Glutamatergic neuron (in vitro differentiated cells): ENCODE measurements around the gene SLC1A6. TPM values are rescaled to one million over a fixed set of nuclear protein-coding genes. Genes with fewer than 3 reads are reported as not detected.

Source experiments
- DNase-seq: peaks from one replicate; pipeline ENCODE4 v3.0.0; 2022
- H3K27ac Mint-ChIP-seq: one replicate; pipeline ENCODE4 v1.8.0; 2020; ENCODE audit warnings: mild to moderate bottlenecking, mixed read lengths, inconsistent platforms; ENCODE audit not compliant: unreplicated experiment
- H3K27me3 Mint-ChIP-seq: one replicate; pipeline ENCODE4 v1.8.0; 2020; ENCODE audit warnings: mild to moderate bottlenecking, moderate library complexity, mixed read lengths, inconsistent platforms; ENCODE audit not compliant: unreplicated experiment
- H3K36me3 Mint-ChIP-seq: one replicate; pipeline ENCODE4 v1.8.0; 2020; ENCODE audit warnings: mild to moderate bottlenecking, mixed read lengths, inconsistent platforms; ENCODE audit not compliant: unreplicated experiment
- H3K4me1 Mint-ChIP-seq: one replicate; pipeline ENCODE4 v1.8.0; 2020; ENCODE audit warnings: mild to moderate bottlenecking, low read depth, mixed read lengths, inconsistent platforms; ENCODE audit not compliant: unreplicated experiment
- H3K4me3 Mint-ChIP-seq: one replicate; pipeline ENCODE4 v1.8.0; 2020; ENCODE audit warnings: mild to moderate bottlenecking, mixed read lengths, inconsistent platforms; ENCODE audit not compliant: unreplicated experiment
- H3K9me3 Mint-ChIP-seq: one replicate; pipeline ENCODE4 v1.8.0; 2020; ENCODE audit warnings: mild to moderate bottlenecking, moderate library complexity, mixed read lengths, inconsistent platforms; ENCODE audit not compliant: unreplicated experiment
- total RNA-seq: library from RNA; stranded (reverse); fragmentation: NEBNext Ultra II Directional; extraction: Animal tissue kit (Norgen Biotek cat#: 25700); gene quantifications from one replicate; pipeline ENCODE4 v1.2.1, GENCODE V29; 2021; ENCODE audit not compliant: unreplicated experiment
- TF ChIP-seq, protein P1 (sequence below): fragments of 200-600 bp; sonication (generic); IDR thresholded peaks from one replicate; pipeline ENCODE4 v1.5.0; 2021; ENCODE audit not compliant: partially characterized antibody, unreplicated experiment

SLC1A6 gene
- total RNA-seq, 1 donor from 2014 or later = 22.8 TPM

DNA sequence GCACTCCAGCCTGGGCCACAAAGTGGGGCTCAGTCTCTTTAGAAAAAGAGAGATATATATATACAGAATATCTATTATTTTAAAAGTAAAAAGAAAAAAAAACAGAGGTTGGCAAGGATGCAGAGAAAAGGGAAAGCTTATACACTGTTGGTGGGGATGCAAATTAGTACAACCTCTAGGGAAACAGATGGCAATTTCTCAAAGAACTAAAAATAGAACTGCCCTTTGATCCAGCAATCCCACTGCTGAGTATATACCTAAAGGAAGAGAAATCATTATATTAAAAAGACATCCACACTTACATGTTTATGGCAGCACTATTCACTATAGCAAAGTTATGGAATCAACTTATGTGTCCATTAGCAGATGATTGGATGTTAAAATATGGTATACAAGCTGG lies 28.6 kb upstream of the SLC1A6 start:
- Mint-ChIP-seq H3K4me3 (no peak overlapping the region), H3K4me1 (no peaks in the 10 kb centered on the region), H3K27me3 (peaks cover 9% of the 10 kb centered on the region), H3K36me3 (no peaks in the 10 kb centered on the region), H3K27ac (no peak overlapping the region), H3K9me3 (no peaks in the 10 kb centered on the region)
- TF ChIP-seq, protein P1, sequence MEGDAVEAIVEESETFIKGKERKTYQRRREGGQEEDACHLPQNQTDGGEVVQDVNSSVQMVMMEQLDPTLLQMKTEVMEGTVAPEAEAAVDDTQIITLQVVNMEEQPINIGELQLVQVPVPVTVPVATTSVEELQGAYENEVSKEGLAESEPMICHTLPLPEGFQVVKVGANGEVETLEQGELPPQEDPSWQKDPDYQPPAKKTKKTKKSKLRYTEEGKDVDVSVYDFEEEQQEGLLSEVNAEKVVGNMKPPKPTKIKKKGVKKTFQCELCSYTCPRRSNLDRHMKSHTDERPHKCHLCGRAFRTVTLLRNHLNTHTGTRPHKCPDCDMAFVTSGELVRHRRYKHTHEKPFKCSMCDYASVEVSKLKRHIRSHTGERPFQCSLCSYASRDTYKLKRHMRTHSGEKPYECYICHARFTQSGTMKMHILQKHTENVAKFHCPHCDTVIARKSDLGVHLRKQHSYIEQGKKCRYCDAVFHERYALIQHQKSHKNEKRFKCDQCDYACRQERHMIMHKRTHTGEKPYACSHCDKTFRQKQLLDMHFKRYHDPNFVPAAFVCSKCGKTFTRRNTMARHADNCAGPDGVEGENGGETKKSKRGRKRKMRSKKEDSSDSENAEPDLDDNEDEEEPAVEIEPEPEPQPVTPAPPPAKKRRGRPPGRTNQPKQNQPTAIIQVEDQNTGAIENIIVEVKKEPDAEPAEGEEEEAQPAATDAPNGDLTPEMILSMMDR = no peak
- no peak for DNase-seq

DNA sequence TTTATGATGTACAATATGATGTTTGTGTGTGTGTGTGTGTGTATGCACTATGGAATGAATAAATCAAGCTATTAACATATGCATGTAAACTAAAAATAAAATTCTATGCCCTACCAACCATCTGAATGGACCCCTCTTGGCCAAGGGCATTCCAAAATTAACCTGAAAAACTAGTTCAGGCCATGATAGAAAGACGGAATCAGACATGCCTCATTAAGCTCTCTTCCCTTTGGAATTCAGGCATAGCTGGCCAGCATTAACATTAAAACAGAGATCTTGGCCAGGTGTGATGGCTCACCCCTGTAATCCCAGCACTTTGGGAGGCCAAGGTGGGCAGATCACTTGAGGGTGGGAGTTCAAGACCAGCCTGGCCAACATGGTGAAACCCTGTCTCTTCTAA lies 18.3 kb upstream of the SLC1A6 start:
- H3K4me3 Mint-ChIP-seq = no peak overlapping the region
- peaks cover 4% of the 10 kb centered on the region for H3K9me3 Mint-ChIP-seq
- H3K27ac Mint-ChIP-seq = no peak overlapping the region
- no peak for DNase-seq
- H3K27me3 Mint-ChIP-seq = peaks cover 2% of the 10 kb centered on the region
- TF ChIP-seq, protein P1 = no peak
- H3K4me1 Mint-ChIP-seq = no peaks in the 10 kb centered on the region
- H3K36me3 Mint-ChIP-seq = no peaks in the 10 kb centered on the region

DNA sequence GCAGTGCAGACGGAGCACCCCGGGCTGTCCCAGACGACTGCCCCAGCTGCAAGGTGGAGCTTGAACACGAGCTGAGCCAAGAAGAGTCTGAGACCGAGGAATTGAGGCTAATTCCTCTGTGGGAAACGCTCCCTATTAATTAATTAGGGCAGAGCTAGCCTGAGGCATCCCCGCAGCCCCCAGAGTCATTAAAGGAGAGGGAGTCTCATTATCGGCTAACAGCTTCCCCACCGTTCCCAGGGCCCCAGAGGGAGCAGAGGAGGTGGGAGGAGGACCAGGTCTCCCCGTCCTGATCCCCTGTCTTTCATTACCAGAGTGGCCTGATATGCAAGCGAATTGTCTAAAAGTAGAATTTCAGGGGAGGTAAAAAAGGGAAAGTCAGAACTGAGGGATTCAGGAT lies 13.1 kb upstream of the SLC1A6 start:
- DNase-seq = peak; percentile 42
- TF ChIP-seq, protein P1 = no peak
- Mint-ChIP-seq H3K9me3 (peaks cover 4% of the 10 kb centered on the region), H3K4me3 (no peak overlapping the region), H3K27me3 (peaks cover 2% of the 10 kb centered on the region), H3K27ac (no peak overlapping the region), H3K4me1 (peaks cover 2% of the 10 kb centered on the region), H3K36me3 (no peaks in the 10 kb centered on the region)

DNA sequence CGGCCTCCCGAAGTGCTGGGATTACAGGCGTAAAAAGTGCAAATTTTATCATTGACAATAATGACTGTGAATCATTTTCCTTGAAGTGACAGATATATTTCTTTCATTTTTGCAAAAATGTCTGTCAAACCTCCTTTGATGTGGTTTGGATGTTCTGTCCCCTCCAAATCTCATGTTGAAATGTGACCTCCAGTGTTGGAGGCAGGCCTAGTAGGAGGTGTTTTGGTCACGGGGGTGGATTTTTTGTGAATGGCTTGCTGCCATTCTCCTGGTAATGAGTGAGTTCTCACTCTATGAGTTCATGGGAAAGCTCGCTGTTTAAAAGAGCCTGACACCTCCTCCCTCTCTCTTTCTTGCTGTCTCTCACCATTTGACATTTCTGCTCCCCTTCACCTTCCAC lies 5.5 kb upstream of the SLC1A6 start:
- H3K36me3 Mint-ChIP-seq = no peaks in the 10 kb centered on the region
- no peak overlapping the region for H3K27ac Mint-ChIP-seq
- peaks cover 4% of the 10 kb centered on the region for H3K9me3 Mint-ChIP-seq
- no peak for DNase-seq
- no peak overlapping the region for H3K4me3 Mint-ChIP-seq
- TF ChIP-seq, protein P1 = no peak
- H3K4me1 Mint-ChIP-seq = no peaks in the 10 kb centered on the region
- peaks cover 6% of the 10 kb centered on the region for H3K27me3 Mint-ChIP-seq

DNA sequence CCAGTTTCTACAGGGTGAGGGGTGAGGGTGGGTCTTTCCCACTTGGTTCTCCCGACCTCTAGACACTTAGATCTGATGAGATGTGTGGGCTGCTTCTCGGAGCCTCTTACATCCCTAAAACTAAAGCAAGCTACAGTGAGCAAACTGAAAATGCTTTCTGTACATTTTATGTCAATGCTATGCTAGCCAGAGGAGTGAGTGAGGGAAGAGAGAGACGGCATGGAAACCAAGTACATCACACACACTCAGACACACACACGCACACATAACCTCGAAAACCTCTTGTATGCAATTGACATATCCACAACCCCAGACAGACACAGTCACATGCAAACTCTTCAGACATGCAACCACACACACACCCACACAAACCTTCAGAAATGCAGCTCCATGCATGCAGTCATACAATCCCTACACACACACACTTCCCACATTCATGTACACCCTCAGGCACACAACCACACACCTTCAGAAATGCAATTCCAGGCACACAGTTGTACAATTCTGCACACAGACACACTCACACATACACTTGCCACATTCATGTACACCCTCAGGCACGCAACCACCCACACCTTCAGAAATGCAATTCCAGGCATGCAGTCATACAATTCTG lies 1.4 kb downstream of the SLC1A6 start:
- peaks cover 12% of the 10 kb centered on the region for H3K4me1 Mint-ChIP-seq
- peaks cover 10% of the 10 kb centered on the region for H3K9me3 Mint-ChIP-seq
- TF ChIP-seq, protein P1 = no peak
- no peaks in the 10 kb centered on the region for H3K36me3 Mint-ChIP-seq
- DNase-seq = no peak
- peak overlapping the region; percentile 4 for H3K27ac Mint-ChIP-seq
- H3K27me3 Mint-ChIP-seq = peaks cover 7% of the 10 kb centered on the region
- peak overlapping the region; percentile 82 for H3K4me3 Mint-ChIP-seq
